Osteoblast (primary cell): ENCODE measurements around the gene DOCK7. TPM values are rescaled to one million over a fixed set of nuclear protein-coding genes. Genes with fewer than 3 reads are reported as not detected.

ENCODE experiments used
- DNase-seq: peaks from one replicate; pipeline ENCODE4 v3.0.0; 2011; ENCODE audit warnings: low spot score, mixed read lengths; ENCODE audit not compliant: insufficient read length; ENCODE audit errors: missing footprints
- H2AFZ ChIP-seq: 2 replicates; pipeline ENCODE4 v1.6.0; 2011; ENCODE audit warnings: mild to moderate bottlenecking, low read length
- H3K27ac ChIP-seq: 2 replicates; pipeline ENCODE4 v1.5.1; 2011; ENCODE audit warnings: mild to moderate bottlenecking, low read depth, low read length, moderate library complexity
- H3K27me3 ChIP-seq: 2 replicates; pipeline ENCODE4 v1.6.0; 2012; ENCODE audit warnings: mild to moderate bottlenecking, control low read depth, inconsistent platforms, low read length, moderate library complexity; ENCODE audit not compliant: insufficient read depth
- H3K36me3 ChIP-seq: 2 replicates; pipeline ENCODE4 v1.5.1; 2011; ENCODE audit warnings: mild to moderate bottlenecking, low read length, control low read depth, moderate library complexity; ENCODE audit not compliant: insufficient read depth
- H3K4me1 ChIP-seq: 2 replicates; pipeline ENCODE4 v1.5.1; 2011; ENCODE audit warnings: mild to moderate bottlenecking, low read length, control low read depth, moderate library complexity; ENCODE audit not compliant: insufficient read depth
- H3K4me2 ChIP-seq: 2 replicates; pipeline ENCODE4 v1.6.0; 2011; ENCODE audit warnings: mild to moderate bottlenecking, low read length; ENCODE audit not compliant: insufficient read depth
- H3K4me3 ChIP-seq: fragments of 200-600 bp; sonication (generic); 3 replicates; pipeline ENCODE4 v1.5.1; 2012; ENCODE audit warnings: mild to moderate bottlenecking, low read length, inconsistent platforms; ENCODE audit not compliant: insufficient read depth
- H3K79me2 ChIP-seq: 2 replicates; pipeline ENCODE4 v1.6.0; 2012; ENCODE audit warnings: mild to moderate bottlenecking, low read length, control low read depth, inconsistent platforms; ENCODE audit not compliant: insufficient read depth
- H3K9me3 ChIP-seq: 2 replicates; pipeline ENCODE4 v1.5.1; 2011; ENCODE audit warnings: low read depth, low read length, control low read depth
- H4K20me1 ChIP-seq: 2 replicates; pipeline ENCODE4 v1.6.0; 2012; ENCODE audit warnings: mild to moderate bottlenecking, low read length, control low read depth; ENCODE audit not compliant: insufficient read depth
- CTCF ChIP-seq: IDR thresholded peaks from 2 replicates; pipeline ENCODE4 v1.5.1; 2011; ENCODE audit warnings: mild to moderate bottlenecking, low read depth, low read length, moderate library complexity; ENCODE audit errors: extremely low read depth
- total RNA-seq: library from RNA; depleted of rRNA; stranded (reverse); fragments of >200 nt; gene quantifications from 2 replicates; pipeline ENCODE4 v1.2.3, GENCODE V29; 2012

Gene DOCK7
- total RNA-seq, 1 donor, result 73.8 TPM

GRCh38 chr1:62436466-62437272, 251.5 kb downstream of the DOCK7 start, which contains the start of gene USP1:
USP1 (plus strand) TSS chr1:62437049; CDS start chr1:62439868, 2,819 bp downstream.
- no peak for TF ChIP-seq CTCF
- Histone ChIP-seq H2AFZ (peak within 1 kb of the TSS; percentile 98), H3K27ac (peak within 1 kb of the TSS; percentile 99), H3K9me3 (no peaks in the 10 kb centered on the region), H3K4me1 (peaks cover 15% of the 10 kb centered on the region), H4K20me1 (peaks cover 2% of the 10 kb centered on the region), H3K4me3 (peak within 1 kb of the TSS; percentile 90), H3K36me3 (peaks cover 4% of the 10 kb centered on the region), H3K4me2 (peak within 1 kb of the TSS; percentile 99), H3K27me3 (no peaks in the 10 kb centered on the region), H3K79me2 (peaks cover 48% of the 10 kb centered on the region)
- peak; percentile 99 for DNase-seq

- Histone ChIP-seq H3K4me2 (peak overlapping the region; percentile 99), H3K79me2 (peaks cover 41% of the 10 kb centered on the region), H3K4me3 (peak overlapping the region; percentile 90), H3K27ac (peak overlapping the region; percentile 99), H3K4me1 (peaks cover 15% of the 10 kb centered on the region), H3K9me3 (no peaks in the 10 kb centered on the region), H3K36me3 (no peaks in the 10 kb centered on the region), H4K20me1 (peaks cover 2% of the 10 kb centered on the region), H3K27me3 (no peaks in the 10 kb centered on the region), H2AFZ (peak overlapping the region; percentile 98)
- no peak for TF ChIP-seq CTCF
- peak; percentile 73 for DNase-seq
These were observed 252.1 kb downstream of the DOCK7 start for GRCh38 chr1:62436039-62436465.

- no peaks in the 10 kb centered on the region for H3K36me3 ChIP-seq
- H3K27ac ChIP-seq, result peak overlapping the region; percentile 99
- peak overlapping the region; percentile 90 for H3K4me3 ChIP-seq
- H3K4me1 ChIP-seq, result peaks cover 15% of the 10 kb centered on the region
- peaks cover 35% of the 10 kb centered on the region for H3K79me2 ChIP-seq
- H2AFZ ChIP-seq, result peak overlapping the region; percentile 98
- H4K20me1 ChIP-seq, result peaks cover 2% of the 10 kb centered on the region
- H3K4me2 ChIP-seq, result peak overlapping the region; percentile 99
- no peak for DNase-seq
- TF ChIP-seq CTCF, result no peak
- H3K9me3 ChIP-seq, result no peaks in the 10 kb centered on the region
- H3K27me3 ChIP-seq, result no peaks in the 10 kb centered on the region
These were observed 252.8 kb downstream of the DOCK7 start for GRCh38 chr1:62435231-62436038.

- Histone ChIP-seq H3K36me3 (no peaks in the 10 kb centered on the region), H3K4me1 (peaks cover 15% of the 10 kb centered on the region), H3K27ac (no peak overlapping the region), H3K79me2 (peaks cover 28% of the 10 kb centered on the region), H2AFZ (no peak overlapping the region), H3K4me3 (no peak overlapping the region), H4K20me1 (peaks cover 2% of the 10 kb centered on the region), H3K4me2 (no peak overlapping the region), H3K27me3 (no peaks in the 10 kb centered on the region), H3K9me3 (no peaks in the 10 kb centered on the region)
- DNase-seq, result no peak
- TF ChIP-seq CTCF, result no peak
These were observed 253.6 kb downstream of the DOCK7 start for GRCh38 chr1:62434618-62435001.
